Central memory CD8-positive, alpha-beta T cell (primary cell): ENCODE data around the gene RHBG.

Experiments
- ATAC-seq: fragments of 150-1000 bp; cut with Tn5 transposase; replicated peaks from 2 replicates; pipeline ENCODE4 v1.10.0; 2022; ENCODE audit warnings: mild to moderate bottlenecking, moderate FRiP score, moderate number of reproducible peaks; ENCODE audit not compliant: poor library complexity, severe bottlenecking; ENCODE audit errors: extremely low read depth
- DNase-seq, 2 donors: peaks; one replicate each; pipeline ENCODE4 v3.0.0; 2021; ENCODE audit warnings: low spot score in 2 of 2
- H3K27ac Mint-ChIP-seq: one replicate; pipeline ENCODE4 v1.8.0; 2022; ENCODE audit warnings: low read depth, mild to moderate bottlenecking, moderate library complexity, mixed read lengths
- H3K27me3 Mint-ChIP-seq: one replicate; pipeline ENCODE4 v1.8.0; 2022; ENCODE audit warnings: mixed read lengths
- H3K36me3 Mint-ChIP-seq: one replicate; pipeline ENCODE4 v1.8.0; 2022; ENCODE audit warnings: mild to moderate bottlenecking, moderate library complexity, mixed read lengths; ENCODE audit not compliant: insufficient read depth
- H3K4me1 Mint-ChIP-seq: one replicate; pipeline ENCODE4 v1.8.0; 2022; ENCODE audit warnings: mixed read lengths
- H3K4me3 Mint-ChIP-seq: one replicate; pipeline ENCODE4 v1.8.0; 2022; ENCODE audit warnings: mild to moderate bottlenecking, moderate library complexity, mixed read lengths
- H3K9me3 Mint-ChIP-seq: one replicate; pipeline ENCODE4 v1.8.0; 2022; ENCODE audit warnings: mixed read lengths

The RHBG gene

GRCh38 chr1:156407344-156407743 is 38.3 kb downstream of the RHBG start:
- H3K27me3 Mint-ChIP-seq = peaks cover 52% of the 10 kb centered on the region
- H3K9me3 Mint-ChIP-seq = no peaks in the 10 kb centered on the region
- ATAC-seq (no peak), DNase-seq (no peak)
- H3K4me1 Mint-ChIP-seq = no peaks in the 10 kb centered on the region
- H3K4me3 Mint-ChIP-seq = no peak overlapping the region
- H3K27ac Mint-ChIP-seq = no peak overlapping the region
- H3K36me3 Mint-ChIP-seq = no peaks in the 10 kb centered on the region

DNA sequence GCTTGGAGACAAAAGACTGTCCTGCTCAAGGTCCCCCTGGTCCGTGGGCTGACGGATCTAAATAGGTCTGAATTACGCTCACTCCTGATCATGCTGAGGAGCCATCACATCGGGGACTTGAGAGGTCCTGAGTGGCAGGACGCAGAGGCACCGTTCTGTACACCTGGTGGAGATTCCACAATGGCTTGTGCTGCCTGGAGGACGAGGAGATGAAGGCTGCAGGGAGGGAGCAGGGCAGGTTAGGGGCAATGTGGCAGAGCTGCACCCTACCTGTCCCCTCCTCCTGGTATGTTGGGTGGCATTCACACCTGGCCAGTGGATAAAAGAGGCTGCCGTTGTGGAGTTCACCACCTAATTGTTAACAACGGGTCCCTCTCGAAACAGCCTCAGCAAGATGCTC is 38.7 kb downstream of the RHBG start:
- DNase-seq (no peak), ATAC-seq (no peak)
- no peak overlapping the region for H3K27ac Mint-ChIP-seq
- H3K4me1 Mint-ChIP-seq = no peaks in the 10 kb centered on the region
- H3K36me3 Mint-ChIP-seq = no peaks in the 10 kb centered on the region
- peaks cover 47% of the 10 kb centered on the region for H3K27me3 Mint-ChIP-seq
- H3K9me3 Mint-ChIP-seq = no peaks in the 10 kb centered on the region
- no peak overlapping the region for H3K4me3 Mint-ChIP-seq

DNA sequence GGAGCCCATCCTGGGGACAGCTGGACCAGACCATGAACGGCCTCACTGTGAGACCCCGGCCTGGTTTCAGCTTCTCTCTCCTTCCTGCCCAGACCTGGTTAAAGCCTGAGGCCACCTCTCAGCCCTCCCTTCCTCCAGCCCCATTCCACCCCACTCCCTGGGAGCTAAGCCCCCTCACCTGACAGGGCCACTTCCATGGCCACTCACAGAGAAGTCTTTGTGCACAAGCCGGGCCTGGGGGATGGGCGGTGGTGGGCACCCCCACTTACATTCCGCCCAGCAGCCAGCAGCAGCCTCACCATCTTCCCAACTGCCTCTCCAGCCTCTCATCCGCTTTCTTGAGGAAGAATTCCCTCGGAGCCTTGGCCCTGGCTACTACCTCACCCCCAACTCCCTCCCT is 40.4 kb downstream of the RHBG start:
- H3K27me3 Mint-ChIP-seq = peaks cover 44% of the 10 kb centered on the region
- no peaks in the 10 kb centered on the region for H3K4me1 Mint-ChIP-seq
- DNase-seq = no peak
- no peak for ATAC-seq
- H3K4me3 Mint-ChIP-seq = no peak overlapping the region
- no peaks in the 10 kb centered on the region for H3K9me3 Mint-ChIP-seq
- H3K36me3 Mint-ChIP-seq = peaks cover 1% of the 10 kb centered on the region
- H3K27ac Mint-ChIP-seq = no peak overlapping the region

DNA sequence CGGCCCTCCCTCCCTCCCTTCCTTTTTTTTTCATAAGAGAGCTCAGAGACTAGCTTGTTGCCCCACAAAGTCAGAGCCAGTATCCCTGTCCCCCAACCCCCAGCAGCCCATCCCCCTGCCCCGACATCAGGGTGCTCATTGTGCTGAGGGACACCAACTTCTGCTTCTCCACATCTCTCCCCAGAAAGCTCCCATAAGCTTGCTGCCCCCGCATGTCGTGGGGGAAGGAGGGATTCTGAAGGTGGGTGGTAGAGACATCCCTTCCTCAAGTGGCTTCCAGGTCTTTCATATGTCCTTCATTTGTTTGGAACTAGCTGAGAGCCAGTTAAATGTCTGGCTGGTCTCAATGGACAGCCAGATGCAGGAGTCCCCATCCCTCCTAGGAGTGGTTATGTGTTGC is 41.2 kb downstream of the RHBG start:
- Mint-ChIP-seq H3K4me3 (no peak overlapping the region), H3K27me3 (peaks cover 51% of the 10 kb centered on the region), H3K36me3 (peaks cover 3% of the 10 kb centered on the region), H3K9me3 (no peaks in the 10 kb centered on the region), H3K27ac (no peak overlapping the region), H3K4me1 (no peaks in the 10 kb centered on the region)
- DNase-seq (no peak), ATAC-seq (no peak)

- Mint-ChIP-seq H3K27ac (no peak overlapping the region), H3K36me3 (peaks cover 3% of the 10 kb centered on the region), H3K9me3 (no peaks in the 10 kb centered on the region), H3K27me3 (peaks cover 47% of the 10 kb centered on the region), H3K4me1 (no peaks in the 10 kb centered on the region), H3K4me3 (no peak overlapping the region)
- ATAC-seq = no peak
- no peak for DNase-seq
Measured at GRCh38 chr1:156410740-156411139, 41.7 kb downstream of the RHBG start.

DNA sequence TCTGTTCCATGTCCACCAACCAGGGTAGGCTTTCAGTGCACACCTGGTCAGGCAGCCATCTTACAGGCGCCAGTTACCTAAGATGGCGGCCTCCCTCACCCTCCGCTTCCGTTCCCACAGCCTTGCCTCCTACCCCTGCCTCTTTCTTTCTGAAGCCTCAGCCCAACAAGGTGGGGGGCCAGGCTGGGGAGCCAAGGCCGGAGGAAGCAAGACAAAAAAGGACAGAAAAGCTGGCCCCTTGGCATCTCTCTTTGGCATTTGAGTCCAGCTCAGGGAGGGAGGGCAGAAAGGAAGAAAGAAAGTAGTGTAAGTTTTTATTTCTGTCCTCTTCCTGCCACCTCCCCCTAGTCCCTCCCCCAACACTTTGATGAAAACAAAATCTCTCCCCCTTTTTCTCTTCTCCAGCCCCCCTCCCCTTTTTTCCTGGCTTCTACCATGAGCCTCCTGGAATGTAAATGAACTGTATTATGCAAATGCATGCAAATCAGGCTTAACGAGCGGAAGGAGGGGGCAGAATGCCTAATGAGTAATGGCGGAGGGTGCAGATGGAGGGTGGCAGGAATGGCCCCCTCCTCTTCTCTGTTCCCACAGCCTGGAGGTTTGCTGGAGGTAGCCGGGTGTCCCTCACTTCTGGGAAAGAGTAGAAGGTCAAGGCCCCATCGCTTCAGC is 43.8 kb downstream of the RHBG start:
- no peak overlapping the region for H3K4me3 Mint-ChIP-seq
- H3K27ac Mint-ChIP-seq = no peak overlapping the region
- peaks cover 3% of the 10 kb centered on the region for H3K36me3 Mint-ChIP-seq
- ATAC-seq (no peak), DNase-seq (no peak)
- peaks cover 2% of the 10 kb centered on the region for H3K4me1 Mint-ChIP-seq
- no peaks in the 10 kb centered on the region for H3K9me3 Mint-ChIP-seq
- peaks cover 32% of the 10 kb centered on the region for H3K27me3 Mint-ChIP-seq

- ATAC-seq (no peak), DNase-seq (no peak)
- no peak overlapping the region for H3K27ac Mint-ChIP-seq
- no peaks in the 10 kb centered on the region for H3K9me3 Mint-ChIP-seq
- no peak overlapping the region for H3K4me3 Mint-ChIP-seq
- H3K27me3 Mint-ChIP-seq = peaks cover 29% of the 10 kb centered on the region
- peaks cover 3% of the 10 kb centered on the region for H3K36me3 Mint-ChIP-seq
- peaks cover 5% of the 10 kb centered on the region for H3K4me1 Mint-ChIP-seq
Measured at GRCh38 chr1:156413391-156414246, 44.6 kb downstream of the RHBG start.

DNA sequence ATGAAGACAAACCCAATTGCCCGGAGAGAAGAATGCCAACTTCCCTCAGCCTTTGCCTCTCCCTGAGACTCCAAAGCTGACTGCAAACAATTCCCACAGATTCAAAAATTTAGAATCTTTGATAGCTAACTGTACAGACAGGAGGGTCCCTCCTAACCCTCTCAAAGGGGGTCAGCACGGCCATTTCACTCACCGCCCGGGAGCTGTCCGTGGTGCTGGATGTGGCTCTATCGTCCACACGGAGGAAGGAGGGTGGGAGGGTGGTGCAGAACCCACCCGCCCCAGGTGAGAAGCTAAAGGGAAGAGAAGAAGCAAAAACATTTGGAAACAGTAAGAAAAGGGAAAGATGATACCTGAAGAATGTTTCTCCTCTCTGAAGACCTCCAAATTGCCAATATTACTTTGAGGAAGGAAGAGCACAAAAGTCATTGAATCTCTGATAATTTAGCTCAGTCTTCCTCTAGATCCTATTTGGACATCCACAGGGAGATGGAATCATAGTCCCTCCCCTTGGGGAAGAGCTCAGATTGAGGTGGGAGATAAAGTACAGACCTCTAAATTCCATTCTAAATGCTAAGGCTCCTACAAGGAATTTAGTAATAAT is 45.6 kb downstream of the RHBG start:
- Mint-ChIP-seq H3K36me3 (peaks cover 3% of the 10 kb centered on the region), H3K4me1 (peaks cover 12% of the 10 kb centered on the region), H3K4me3 (no peak overlapping the region), H3K9me3 (no peaks in the 10 kb centered on the region), H3K27me3 (peaks cover 29% of the 10 kb centered on the region), H3K27ac (no peak overlapping the region)
- DNase-seq = no peak
- ATAC-seq = no peak

DNA sequence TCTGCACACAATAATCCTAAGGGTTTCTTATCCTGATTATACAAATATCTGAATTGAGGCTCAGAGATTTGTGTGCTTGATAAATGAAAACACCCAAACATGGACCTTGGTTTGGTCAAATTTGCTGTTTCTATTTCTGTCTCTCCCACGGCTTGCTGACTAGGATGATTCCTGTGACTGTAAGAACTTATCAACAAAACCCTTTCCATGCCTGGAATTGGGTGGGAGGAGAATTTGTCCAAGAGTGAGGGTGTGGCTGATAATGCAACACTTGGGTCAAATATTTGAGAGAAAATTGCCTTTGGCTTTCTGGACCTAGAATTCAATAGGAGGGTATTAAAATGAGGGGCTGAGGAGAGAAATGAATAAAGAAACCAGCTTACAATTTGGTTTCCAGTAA is 48.0 kb downstream of the RHBG start:
- Mint-ChIP-seq H3K4me3 (no peak overlapping the region), H3K27me3 (peaks cover 28% of the 10 kb centered on the region), H3K27ac (no peak overlapping the region), H3K36me3 (peaks cover 9% of the 10 kb centered on the region), H3K4me1 (peaks cover 32% of the 10 kb centered on the region), H3K9me3 (no peaks in the 10 kb centered on the region)
- ATAC-seq = no peak
- DNase-seq = no peak

GRCh38 chr1:156417401-156418020 is 48.5 kb downstream of the RHBG start:
- Mint-ChIP-seq H3K4me1 (peaks cover 34% of the 10 kb centered on the region), H3K4me3 (no peak overlapping the region), H3K9me3 (no peaks in the 10 kb centered on the region), H3K27me3 (peaks cover 33% of the 10 kb centered on the region), H3K27ac (no peak overlapping the region), H3K36me3 (peaks cover 9% of the 10 kb centered on the region)
- ATAC-seq (no peak), DNase-seq (no peak)

DNA sequence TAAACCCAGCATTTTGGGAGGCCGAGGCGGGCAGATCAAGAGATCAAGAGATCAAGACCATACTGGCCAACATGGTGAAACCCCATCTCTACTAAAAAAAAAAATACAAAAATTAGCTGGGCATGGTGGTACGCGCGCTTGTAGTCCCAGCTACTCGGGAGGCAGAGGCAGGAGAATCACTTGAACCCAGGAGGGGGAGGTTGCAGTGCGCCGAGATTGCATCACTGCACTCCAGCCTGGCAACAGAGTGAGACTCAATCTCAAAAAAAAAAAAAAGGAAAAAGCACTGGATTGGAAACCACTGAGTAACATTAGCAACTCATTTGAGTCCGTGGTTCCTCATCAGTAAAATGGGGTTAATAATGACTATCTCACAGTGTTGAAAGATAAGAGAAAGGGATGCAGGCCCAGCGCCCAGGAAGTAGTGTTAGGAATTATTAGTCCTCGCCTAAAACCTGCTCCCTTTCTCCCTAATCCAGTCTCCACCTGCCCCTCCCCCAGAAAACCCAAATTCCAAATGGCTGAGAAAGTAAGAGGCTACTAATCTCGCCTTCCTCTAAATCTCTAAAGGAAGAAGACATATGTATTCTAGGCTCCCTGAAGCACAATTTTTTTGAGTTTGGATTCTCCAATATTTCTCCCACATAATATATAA is 49.5 kb downstream of the RHBG start:
- ATAC-seq = no peak
- Mint-ChIP-seq H3K4me3 (no peak overlapping the region), H3K27ac (no peak overlapping the region), H3K27me3 (peaks cover 43% of the 10 kb centered on the region), H3K4me1 (peaks cover 34% of the 10 kb centered on the region), H3K9me3 (no peaks in the 10 kb centered on the region), H3K36me3 (peaks cover 9% of the 10 kb centered on the region)
- DNase-seq = no peak

DNA sequence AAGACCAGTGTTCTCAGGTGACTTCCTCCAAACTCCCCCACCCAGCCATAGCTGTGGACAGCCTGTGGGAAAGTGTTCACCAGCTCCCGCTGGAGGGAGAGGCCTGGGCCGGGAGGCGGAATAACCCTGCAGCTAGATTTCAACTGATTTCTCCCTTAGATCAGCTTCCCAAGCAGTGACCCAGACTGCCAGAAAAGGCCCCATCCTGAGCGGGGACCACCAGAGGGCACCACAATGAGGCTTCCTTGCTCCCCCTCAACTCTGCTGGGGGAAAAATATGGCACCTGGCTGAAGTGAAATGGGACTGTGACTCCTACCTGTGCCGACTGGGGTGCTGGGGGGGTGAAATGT is 50.8 kb downstream of the RHBG start:
- peak; percentile 53 for ATAC-seq
- Mint-ChIP-seq H3K27ac (peak overlapping the region; percentile 86), H3K4me1 (peaks cover 34% of the 10 kb centered on the region)

More for the DNA sequence above, 50.8 kb downstream of the RHBG start:
- H3K9me3 Mint-ChIP-seq = no peaks in the 10 kb centered on the region
- peak overlapping the region; percentile 96 for H3K4me3 Mint-ChIP-seq
- H3K27me3 Mint-ChIP-seq = peaks cover 47% of the 10 kb centered on the region
- peaks cover 6% of the 10 kb centered on the region for H3K36me3 Mint-ChIP-seq
- peak in 1 of 2 donors; percentile 33 for DNase-seq
